Measurements from ENCODE around the gene SGPL1. TPM values are rescaled to one million over a fixed set of nuclear protein-coding genes. Genes with fewer than 3 reads are reported as not detected.

Gene SGPL1
- total and polyA plus RNA-seq, 5 donors from 2014 or later: 12.8 to 30.4 (median 15.0) TPM

DNA sequence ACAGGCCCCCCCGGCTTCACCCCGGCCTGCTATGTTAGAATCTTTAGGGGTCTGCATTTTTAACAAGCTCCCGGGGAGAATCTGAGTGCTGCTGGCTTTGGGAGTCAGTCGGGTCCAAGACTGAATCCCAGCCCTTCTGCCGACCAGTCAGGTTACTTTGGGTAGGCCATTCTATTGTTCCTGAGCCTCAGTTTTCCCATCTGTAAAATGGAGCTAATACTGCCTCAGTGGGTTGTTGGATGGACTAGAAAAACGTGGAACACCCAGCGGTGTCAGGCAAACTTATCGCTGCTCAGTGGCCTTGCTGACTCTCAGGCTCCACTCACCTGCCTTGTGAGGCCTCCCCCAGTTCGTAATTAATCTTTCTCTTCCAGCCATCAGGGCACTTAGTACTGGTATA lies 42.3 kb upstream of the SGPL1 start:
- no peaks in the 10 kb centered on the region for H3K36me3 Mint-ChIP-seq
- no peaks in the 10 kb centered on the region for H3K4me1 Mint-ChIP-seq
- H3K4me1 ChIP-seq (ENCODE audit: control insufficient read depth, insufficient read depth, low read length, poor library complexity, severe bottlenecking): no peaks in the 10 kb centered on the region
- no peak overlapping the region for H3K4me3 Mint-ChIP-seq
- H3K27ac Mint-ChIP-seq: no peak overlapping the region
- H3K36me3 ChIP-seq (ENCODE audit: control insufficient read depth, insufficient read depth, low read length): no peaks in the 10 kb centered on the region
- H3K9me3 Mint-ChIP-seq: no peaks in the 10 kb centered on the region
- no peak overlapping the region for H3K4me3 ChIP-seq (ENCODE audit: low read depth, low read length)
- no peak for ATAC-seq (ENCODE audit: low read depth in 2 of 2)
- H3K27me3 ChIP-seq (ENCODE audit: control insufficient read depth, insufficient read depth, low read length): no peaks in the 10 kb centered on the region
- H3K27me3 Mint-ChIP-seq: peaks cover 7% of the 10 kb centered on the region
- no peak overlapping the region for H3K27ac ChIP-seq (ENCODE audit: insufficient read depth, low read length, poor library complexity, severe bottlenecking)
- no peaks in the 10 kb centered on the region for H3K9me3 ChIP-seq (ENCODE audit: control insufficient read depth in 2 of 2, low read length in 2 of 2)
- no peak for DNase-seq

DNA sequence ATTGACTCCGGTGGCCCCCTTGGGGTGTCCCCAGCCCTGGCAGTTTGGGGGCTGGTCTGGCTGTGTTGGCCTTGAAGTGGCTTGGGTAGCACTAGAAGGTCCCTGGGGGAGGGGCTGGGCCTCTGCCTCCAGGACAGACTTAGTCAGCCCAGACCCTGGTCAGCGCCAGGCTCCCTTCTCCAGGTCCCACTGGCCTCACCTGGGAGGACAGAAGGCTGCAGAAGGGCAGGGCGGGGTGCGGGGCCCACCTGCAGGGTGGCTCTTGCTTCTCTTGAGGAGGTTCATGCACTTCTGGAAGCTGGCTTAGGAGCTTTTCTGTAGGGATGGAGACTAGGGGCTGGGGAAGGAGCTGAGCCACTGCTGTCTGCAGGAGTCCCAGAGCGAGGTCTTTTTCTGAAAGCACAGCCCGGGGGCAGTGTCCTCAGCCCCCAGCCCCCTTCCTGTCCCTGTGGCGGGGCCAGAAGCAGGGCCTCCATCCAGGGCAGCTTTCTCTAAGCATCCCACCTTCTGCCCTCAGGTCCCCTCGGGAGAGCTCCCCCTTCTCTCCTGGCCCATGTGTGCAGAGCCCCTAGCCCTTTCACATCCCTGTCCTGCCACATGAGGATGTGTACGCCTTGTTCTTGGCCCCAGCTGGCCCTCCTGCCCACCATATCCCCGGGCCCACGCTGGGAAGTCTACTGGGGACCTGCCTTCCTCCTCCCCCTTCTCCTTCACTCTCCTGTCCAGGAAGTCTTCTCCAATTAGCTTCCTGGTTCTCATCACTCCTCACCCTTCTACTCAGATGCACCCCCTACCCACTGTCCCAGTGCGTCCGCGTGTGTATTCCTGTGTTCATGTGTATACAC lies 41.6 kb upstream of the SGPL1 start:
- Histone ChIP-seq H3K36me3 (ENCODE audit: control insufficient read depth, insufficient read depth, low read length) (no peaks in the 10 kb centered on the region), H3K4me3 (ENCODE audit: low read depth, low read length) (no peak overlapping the region), H3K4me1 (ENCODE audit: control insufficient read depth, insufficient read depth, low read length, poor library complexity, severe bottlenecking) (no peaks in the 10 kb centered on the region), H3K9me3 (ENCODE audit: control insufficient read depth in 2 of 2, low read length in 2 of 2) (no peaks in the 10 kb centered on the region), H3K27ac (ENCODE audit: insufficient read depth, low read length, poor library complexity, severe bottlenecking) (no peak overlapping the region), H3K27me3 (ENCODE audit: control insufficient read depth, insufficient read depth, low read length) (no peaks in the 10 kb centered on the region)
- H3K9me3 Mint-ChIP-seq: no peaks in the 10 kb centered on the region
- H3K4me1 Mint-ChIP-seq: no peaks in the 10 kb centered on the region
- peaks cover 11% of the 10 kb centered on the region for H3K27me3 Mint-ChIP-seq
- no peak overlapping the region for H3K4me3 Mint-ChIP-seq
- H3K27ac Mint-ChIP-seq: no peak overlapping the region
- H3K36me3 Mint-ChIP-seq: no peaks in the 10 kb centered on the region
- ATAC-seq (ENCODE audit: low read depth in 2 of 2) (no peak), DNase-seq (no peak)

DNA sequence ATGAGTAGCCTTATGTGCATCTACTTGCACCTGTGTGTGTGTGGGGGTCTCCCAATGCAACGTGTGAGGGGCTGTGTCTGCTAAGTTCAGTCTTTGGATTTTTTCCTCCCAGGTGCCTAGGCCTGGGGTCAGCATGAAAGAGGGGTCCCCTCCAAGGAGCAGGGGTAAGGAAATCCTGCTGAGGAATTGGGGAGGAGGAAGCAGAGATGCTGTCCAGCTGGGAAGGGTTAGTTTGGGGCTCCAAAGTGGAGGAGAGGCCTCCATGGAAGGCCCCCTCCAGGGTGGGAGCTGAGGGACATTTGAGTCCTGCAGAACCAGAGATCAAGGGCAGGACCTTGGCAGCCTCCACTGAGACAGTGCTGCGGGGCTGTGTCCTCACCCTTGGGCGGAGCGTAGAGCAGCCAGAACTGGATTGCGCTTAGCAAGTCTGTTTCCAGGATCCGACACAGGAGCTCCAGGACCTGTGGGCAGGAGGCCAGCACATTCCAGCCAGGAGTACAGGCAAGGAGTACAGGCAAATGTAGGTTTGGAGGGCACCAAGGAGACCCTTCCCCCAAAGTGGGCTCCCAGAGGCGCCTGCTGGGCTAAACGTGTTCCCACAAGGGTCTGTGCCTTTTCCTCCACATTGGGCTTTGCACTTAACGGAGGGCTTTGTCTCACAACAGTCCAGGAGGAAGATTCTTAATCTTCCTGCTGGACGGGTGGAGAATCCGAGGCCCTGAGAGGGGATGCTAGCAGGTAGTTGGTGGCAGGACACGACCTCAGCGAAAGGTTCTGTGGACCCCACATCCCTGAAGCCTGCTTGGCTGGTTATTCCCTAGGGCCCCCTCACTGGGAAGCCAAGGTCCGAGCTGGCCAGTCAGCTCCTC lies 40.7 kb upstream of the SGPL1 start:
- peaks cover 11% of the 10 kb centered on the region for H3K27me3 Mint-ChIP-seq
- no peaks in the 10 kb centered on the region for H3K4me1 ChIP-seq (ENCODE audit: control insufficient read depth, insufficient read depth, low read length, poor library complexity, severe bottlenecking)
- no peak overlapping the region for H3K27ac ChIP-seq (ENCODE audit: insufficient read depth, low read length, poor library complexity, severe bottlenecking)
- no peaks in the 10 kb centered on the region for H3K36me3 Mint-ChIP-seq
- H3K9me3 Mint-ChIP-seq: no peaks in the 10 kb centered on the region
- H3K4me3 Mint-ChIP-seq: no peak overlapping the region
- DNase-seq: no peak
- H3K36me3 ChIP-seq (ENCODE audit: control insufficient read depth, insufficient read depth, low read length): no peaks in the 10 kb centered on the region
- no peaks in the 10 kb centered on the region for H3K9me3 ChIP-seq (ENCODE audit: control insufficient read depth in 2 of 2, low read length in 2 of 2)
- H3K27ac Mint-ChIP-seq: no peak overlapping the region
- no peaks in the 10 kb centered on the region for H3K27me3 ChIP-seq (ENCODE audit: control insufficient read depth, insufficient read depth, low read length)
- no peak for ATAC-seq (ENCODE audit: low read depth in 2 of 2)
- no peaks in the 10 kb centered on the region for H3K4me1 Mint-ChIP-seq
- no peak overlapping the region for H3K4me3 ChIP-seq (ENCODE audit: low read depth, low read length)

DNA sequence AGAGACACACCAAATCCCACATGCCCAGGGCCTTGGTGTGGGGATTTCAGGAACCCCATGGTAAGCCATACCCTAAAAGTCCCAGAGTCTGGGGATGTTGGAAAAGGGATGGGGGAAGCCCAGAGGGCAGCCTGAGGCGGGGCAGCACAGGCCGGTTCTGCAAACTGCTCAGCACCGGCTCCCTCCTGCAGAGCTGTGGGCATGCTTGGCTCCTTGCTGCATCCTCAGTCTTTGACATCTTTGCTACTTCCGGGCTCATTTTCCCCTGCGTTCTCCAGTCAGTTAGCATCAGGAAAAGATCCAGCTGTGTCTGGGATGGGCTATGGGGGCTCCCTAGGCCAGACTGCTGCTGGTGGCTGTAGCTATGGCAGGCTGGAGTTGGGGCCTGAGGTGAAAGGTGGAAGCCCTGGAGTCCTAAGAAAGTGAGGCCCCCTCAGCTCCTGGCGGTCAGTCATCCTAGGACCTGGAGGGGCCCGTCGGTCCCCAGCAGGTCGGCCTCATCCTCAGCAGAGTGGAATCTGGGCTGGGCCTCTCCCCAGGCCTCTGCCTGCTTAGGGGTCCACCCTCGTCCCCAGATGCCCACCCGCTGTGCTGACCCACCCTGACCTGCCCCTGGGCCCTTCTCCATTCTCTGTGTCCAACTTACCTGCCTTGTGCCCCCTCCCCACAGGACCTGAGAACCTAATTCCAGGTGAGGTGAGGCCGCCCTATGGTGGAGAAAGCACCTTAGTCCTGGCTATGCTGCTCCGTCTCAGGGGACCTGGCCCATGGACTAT lies 39.9 kb upstream of the SGPL1 start:
- Mint-ChIP-seq H3K4me3 (no peak overlapping the region), H3K27me3 (peaks cover 11% of the 10 kb centered on the region), H3K9me3 (no peaks in the 10 kb centered on the region), H3K36me3 (no peaks in the 10 kb centered on the region), H3K27ac (no peak overlapping the region), H3K4me1 (no peaks in the 10 kb centered on the region)
- H3K27me3 ChIP-seq (ENCODE audit: control insufficient read depth, insufficient read depth, low read length): no peaks in the 10 kb centered on the region
- H3K36me3 ChIP-seq (ENCODE audit: control insufficient read depth, insufficient read depth, low read length): no peaks in the 10 kb centered on the region
- H3K9me3 ChIP-seq (ENCODE audit: control insufficient read depth in 2 of 2, low read length in 2 of 2): no peaks in the 10 kb centered on the region
- H3K27ac ChIP-seq (ENCODE audit: insufficient read depth, low read length, poor library complexity, severe bottlenecking): no peak overlapping the region
- ATAC-seq (ENCODE audit: low read depth in 2 of 2) (no peak), DNase-seq (no peak)
- no peaks in the 10 kb centered on the region for H3K4me1 ChIP-seq (ENCODE audit: control insufficient read depth, insufficient read depth, low read length, poor library complexity, severe bottlenecking)
- no peak overlapping the region for H3K4me3 ChIP-seq (ENCODE audit: low read depth, low read length)

DNA sequence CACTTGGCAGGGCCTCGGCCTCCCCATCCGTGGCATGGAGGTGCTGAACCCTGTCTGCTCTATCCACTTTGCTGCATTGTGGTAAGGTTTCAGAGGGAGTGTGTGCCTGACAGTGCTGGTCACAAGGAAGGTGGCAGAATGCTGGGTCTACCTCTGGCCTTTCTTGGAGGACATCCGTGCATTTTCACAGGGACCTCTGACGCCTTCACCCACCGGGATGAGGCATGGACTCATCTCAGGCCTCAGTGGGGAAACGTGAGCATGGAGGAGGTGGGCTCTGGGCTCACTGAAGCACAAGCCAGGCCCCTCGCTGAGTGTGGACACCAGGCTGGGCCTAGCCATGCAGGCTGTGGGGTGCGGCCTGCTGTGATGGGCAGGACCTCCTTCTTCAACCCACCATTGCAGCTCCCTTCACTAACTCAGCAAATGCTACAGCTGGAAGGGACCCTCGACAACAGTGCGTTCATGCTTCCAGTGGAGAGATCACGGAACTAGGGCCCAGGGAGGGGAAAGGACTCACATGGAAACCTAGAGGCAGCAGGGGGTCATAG lies 39.2 kb upstream of the SGPL1 start:
- Mint-ChIP-seq H3K4me3 (no peak overlapping the region), H3K36me3 (no peaks in the 10 kb centered on the region), H3K4me1 (no peaks in the 10 kb centered on the region), H3K27me3 (peaks cover 11% of the 10 kb centered on the region), H3K27ac (no peak overlapping the region), H3K9me3 (no peaks in the 10 kb centered on the region)
- Histone ChIP-seq H3K27ac (ENCODE audit: insufficient read depth, low read length, poor library complexity, severe bottlenecking) (no peak overlapping the region), H3K36me3 (ENCODE audit: control insufficient read depth, insufficient read depth, low read length) (no peaks in the 10 kb centered on the region), H3K9me3 (ENCODE audit: control insufficient read depth in 2 of 2, low read length in 2 of 2) (no peaks in the 10 kb centered on the region), H3K4me3 (ENCODE audit: low read depth, low read length) (no peak overlapping the region), H3K4me1 (ENCODE audit: control insufficient read depth, insufficient read depth, low read length, poor library complexity, severe bottlenecking) (no peaks in the 10 kb centered on the region), H3K27me3 (ENCODE audit: control insufficient read depth, insufficient read depth, low read length) (no peaks in the 10 kb centered on the region)
- ATAC-seq (ENCODE audit: low read depth in 2 of 2): no peak
- DNase-seq: no peak

DNA sequence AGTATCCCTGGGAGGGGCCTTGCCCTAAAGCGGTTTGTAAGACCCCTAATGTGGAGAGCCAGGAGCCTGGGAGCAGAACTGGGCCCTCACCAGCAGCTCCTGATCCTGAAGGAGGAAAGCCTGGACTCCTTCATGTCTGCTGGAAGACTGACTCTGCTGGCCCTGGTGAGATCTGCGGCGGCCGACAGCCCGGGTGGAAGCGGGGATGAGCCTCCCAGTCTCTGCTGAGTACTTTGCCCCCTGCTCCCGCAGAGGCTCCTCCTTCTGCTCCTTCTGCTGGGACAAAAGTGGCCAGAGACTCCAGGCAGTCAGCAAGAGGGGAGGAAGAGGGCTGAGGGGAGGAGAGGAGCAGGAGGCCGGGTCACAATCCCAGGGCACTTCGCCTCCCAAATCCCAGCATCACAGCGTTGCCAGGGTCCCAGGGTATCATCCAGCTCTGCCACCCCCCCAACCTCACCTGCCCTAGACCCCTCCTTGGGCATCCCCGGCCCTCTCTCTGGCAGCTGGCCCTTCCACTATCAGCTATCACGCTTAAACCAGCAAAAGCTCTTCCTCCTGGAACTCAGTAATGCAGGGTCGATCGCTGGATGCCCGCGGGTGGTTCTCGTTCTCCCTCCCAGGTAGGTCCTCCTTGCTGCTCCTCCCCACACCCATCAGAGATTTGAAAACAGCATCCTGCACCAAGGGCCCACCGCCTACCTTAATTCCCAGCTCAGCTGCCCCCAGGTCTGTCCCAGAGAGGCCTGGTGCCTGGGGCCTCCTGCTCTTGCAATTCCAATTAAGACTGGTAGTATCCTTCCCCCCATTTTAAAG lies 38.5 kb upstream of the SGPL1 start:
- no peak overlapping the region for H3K4me3 ChIP-seq (ENCODE audit: low read depth, low read length)
- H3K27me3 Mint-ChIP-seq: peaks cover 14% of the 10 kb centered on the region
- DNase-seq: no peak
- no peaks in the 10 kb centered on the region for H3K4me1 Mint-ChIP-seq
- H3K27ac ChIP-seq (ENCODE audit: insufficient read depth, low read length, poor library complexity, severe bottlenecking): no peak overlapping the region
- H3K27me3 ChIP-seq (ENCODE audit: control insufficient read depth, insufficient read depth, low read length): no peaks in the 10 kb centered on the region
- H3K36me3 Mint-ChIP-seq: no peaks in the 10 kb centered on the region
- H3K27ac Mint-ChIP-seq: peak overlapping the region in 1 of 3 donors; percentile 49
- no peak overlapping the region for H3K4me3 Mint-ChIP-seq
- H3K9me3 Mint-ChIP-seq: no peaks in the 10 kb centered on the region
- H3K36me3 ChIP-seq (ENCODE audit: control insufficient read depth, insufficient read depth, low read length): no peaks in the 10 kb centered on the region
- no peak for ATAC-seq (ENCODE audit: low read depth in 2 of 2)
- H3K9me3 ChIP-seq (ENCODE audit: control insufficient read depth in 2 of 2, low read length in 2 of 2): no peaks in the 10 kb centered on the region
- H3K4me1 ChIP-seq (ENCODE audit: control insufficient read depth, insufficient read depth, low read length, poor library complexity, severe bottlenecking): no peaks in the 10 kb centered on the region

Measured in CD4-positive, CD25-positive, alpha-beta regulatory T cell (primary cell).